Activated T-helper 1 cell treated with Interleukin-2 at 50 U/mL for 16 hours (primary cell): ENCODE data around the gene CGRRF1.

Source experiments
- DNase-seq: peaks from one replicate; pipeline ENCODE4 v3.0.0-alpha.2; 2020; ENCODE audit warnings: low read depth

CGRRF1 gene

GRCh38 chr14:54489731-54490444, 19.8 kb upstream of the CGRRF1 start:
- no peak for DNase-seq

GRCh38 chr14:54490445-54491175, 19.1 kb upstream of the CGRRF1 start:
- no peak for DNase-seq

- no peak for DNase-seq
These were observed 16.4 kb upstream of the CGRRF1 start for GRCh38 chr14:54493293-54493692.

GRCh38 chr14:54497224-54497623, 12.5 kb upstream of the CGRRF1 start:
- DNase-seq: no peak

- DNase-seq: no peak
These were observed 11.6 kb upstream of the CGRRF1 start for GRCh38 chr14:54498095-54498531.

GRCh38 chr14:54498579-54498978, 11.1 kb upstream of the CGRRF1 start:
- no peak for DNase-seq

GRCh38 chr14:54500744-54501143, 9.0 kb upstream of the CGRRF1 start:
- DNase-seq: no peak

- DNase-seq: no peak
These were observed 8.2 kb upstream of the CGRRF1 start for GRCh38 chr14:54501480-54501879.

GRCh38 chr14:54502602-54503001, 7.1 kb upstream of the CGRRF1 start:
- DNase-seq: no peak

GRCh38 chr14:54503486-54503885, 6.2 kb upstream of the CGRRF1 start:
- DNase-seq: no peak

GRCh38 chr14:54512393-54512792, 2.7 kb downstream of the CGRRF1 start:
- DNase-seq: no peak

GRCh38 chr14:54515670-54516069, 6.0 kb downstream of the CGRRF1 start:
- no peak for DNase-seq

- DNase-seq: no peak
These were observed 7.0 kb downstream of the CGRRF1 start for GRCh38 chr14:54516709-54517108.

- DNase-seq: no peak
These were observed 14.7 kb downstream of the CGRRF1 start for GRCh38 chr14:54524410-54524809.

- DNase-seq: no peak
These were observed 19.3 kb downstream of the CGRRF1 start for GRCh38 chr14:54528973-54529372.

GRCh38 chr14:54529811-54530210, 20.1 kb downstream of the CGRRF1 start:
- DNase-seq: no peak

- no peak for DNase-seq
These were observed 22.7 kb downstream of the CGRRF1 start for GRCh38 chr14:54532111-54533012.

GRCh38 chr14:54533100-54533499, 23.4 kb downstream of the CGRRF1 start:
- no peak for DNase-seq

GRCh38 chr14:54535126-54535525, 25.4 kb downstream of the CGRRF1 start:
- no peak for DNase-seq

- DNase-seq: no peak
These were observed 25.9 kb downstream of the CGRRF1 start for GRCh38 chr14:54535646-54536045.

GRCh38 chr14:54537651-54538050, 27.9 kb downstream of the CGRRF1 start:
- DNase-seq: no peak

GRCh38 chr14:54538055-54538454, 28.3 kb downstream of the CGRRF1 start:
- no peak for DNase-seq

- no peak for DNase-seq
These were observed 37.9 kb downstream of the CGRRF1 start for GRCh38 chr14:54547583-54547982.
